ENCODE results near the gene PAK2. TPM values are rescaled to one million over a fixed set of nuclear protein-coding genes. Genes with fewer than 3 reads are reported as not detected.

Gene PAK2
- total and polyA plus RNA-seq, 9 of the 15 experiments (the other 6 are each of a cell fraction or from before 2014, with no cell fraction given), result 13.2 to 72.4 (median 35.7) TPM

- TF ChIP-seq, protein P1, sequence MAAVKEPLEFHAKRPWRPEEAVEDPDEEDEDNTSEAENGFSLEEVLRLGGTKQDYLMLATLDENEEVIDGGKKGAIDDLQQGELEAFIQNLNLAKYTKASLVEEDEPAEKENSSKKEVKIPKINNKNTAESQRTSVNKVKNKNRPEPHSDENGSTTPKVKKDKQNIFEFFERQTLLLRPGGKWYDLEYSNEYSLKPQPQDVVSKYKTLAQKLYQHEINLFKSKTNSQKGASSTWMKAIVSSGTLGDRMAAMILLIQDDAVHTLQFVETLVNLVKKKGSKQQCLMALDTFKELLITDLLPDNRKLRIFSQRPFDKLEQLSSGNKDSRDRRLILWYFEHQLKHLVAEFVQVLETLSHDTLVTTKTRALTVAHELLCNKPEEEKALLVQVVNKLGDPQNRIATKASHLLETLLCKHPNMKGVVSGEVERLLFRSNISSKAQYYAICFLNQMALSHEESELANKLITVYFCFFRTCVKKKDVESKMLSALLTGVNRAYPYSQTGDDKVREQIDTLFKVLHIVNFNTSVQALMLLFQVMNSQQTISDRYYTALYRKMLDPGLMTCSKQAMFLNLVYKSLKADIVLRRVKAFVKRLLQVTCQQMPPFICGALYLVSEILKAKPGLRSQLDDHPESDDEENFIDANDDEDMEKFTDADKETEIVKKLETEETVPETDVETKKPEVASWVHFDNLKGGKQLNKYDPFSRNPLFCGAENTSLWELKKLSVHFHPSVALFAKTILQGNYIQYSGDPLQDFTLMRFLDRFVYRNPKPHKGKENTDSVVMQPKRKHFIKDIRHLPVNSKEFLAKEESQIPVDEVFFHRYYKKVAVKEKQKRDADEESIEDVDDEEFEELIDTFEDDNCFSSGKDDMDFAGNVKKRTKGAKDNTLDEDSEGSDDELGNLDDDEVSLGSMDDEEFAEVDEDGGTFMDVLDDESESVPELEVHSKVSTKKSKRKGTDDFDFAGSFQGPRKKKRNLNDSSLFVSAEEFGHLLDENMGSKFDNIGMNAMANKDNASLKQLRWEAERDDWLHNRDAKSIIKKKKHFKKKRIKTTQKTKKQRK (IDR thresholded peaks at IDR 0.05; ENCODE audit: borderline replicate concordance, low read depth, low read length), result no peak
- TF ChIP-seq BCL6 (CRISPR knock-in tag; IDR thresholded peaks at IDR 0.05) (no peak), ETS2 (tag; IDR thresholded peaks at IDR 0.05; ENCODE audit: borderline replicate concordance, poor library complexity, severe bottlenecking) (no peak), MTA3 (IDR thresholded peaks at IDR 0.05; ENCODE audit: borderline replicate concordance) (0 out of 2 replicates have a peak, but pooled peaks have one; percentile 35), CCAR2 (IDR thresholded peaks at IDR 0.05; ENCODE audit: low read depth, low read length) (no peak), U2AF2 (optimal IDR thresholded peaks at IDR 0.05; ENCODE audit: low read depth, low read length) (no peak), CBX2 (IDR thresholded peaks at IDR 0.05; ENCODE audit: insufficient read depth, low read length, poor library complexity, severe bottlenecking) (no peak), ZFX (CRISPR knock-in tag; IDR thresholded peaks at IDR 0.05) (peak; percentile 98), RB1 (IDR thresholded peaks at IDR 0.05; ENCODE audit: low read depth) (peak; percentile 76), LEF1 (IDR thresholded peaks at IDR 0.05) (no peak), PRMT5 (CRISPR knock-in tag; IDR thresholded peaks at IDR 0.05) (no peak), TAF7 (tag; IDR thresholded peaks at IDR 0.05) (peak; percentile 45), CBFB (CRISPR knock-in tag; IDR thresholded peaks at IDR 0.05) (no peak), CUX1 (CRISPR knock-in tag; IDR thresholded peaks at IDR 0.05) (no peak), GTF2A2 (tag; IDR thresholded peaks at IDR 0.05) (no peak), ZNF239 (CRISPR knock-in tag; IDR thresholded peaks at IDR 0.05) (no peak), ESRRB (CRISPR knock-in tag; IDR thresholded peaks at IDR 0.05; ENCODE audit: borderline replicate concordance) (no peak)
- TF ChIP-seq, protein P2, sequence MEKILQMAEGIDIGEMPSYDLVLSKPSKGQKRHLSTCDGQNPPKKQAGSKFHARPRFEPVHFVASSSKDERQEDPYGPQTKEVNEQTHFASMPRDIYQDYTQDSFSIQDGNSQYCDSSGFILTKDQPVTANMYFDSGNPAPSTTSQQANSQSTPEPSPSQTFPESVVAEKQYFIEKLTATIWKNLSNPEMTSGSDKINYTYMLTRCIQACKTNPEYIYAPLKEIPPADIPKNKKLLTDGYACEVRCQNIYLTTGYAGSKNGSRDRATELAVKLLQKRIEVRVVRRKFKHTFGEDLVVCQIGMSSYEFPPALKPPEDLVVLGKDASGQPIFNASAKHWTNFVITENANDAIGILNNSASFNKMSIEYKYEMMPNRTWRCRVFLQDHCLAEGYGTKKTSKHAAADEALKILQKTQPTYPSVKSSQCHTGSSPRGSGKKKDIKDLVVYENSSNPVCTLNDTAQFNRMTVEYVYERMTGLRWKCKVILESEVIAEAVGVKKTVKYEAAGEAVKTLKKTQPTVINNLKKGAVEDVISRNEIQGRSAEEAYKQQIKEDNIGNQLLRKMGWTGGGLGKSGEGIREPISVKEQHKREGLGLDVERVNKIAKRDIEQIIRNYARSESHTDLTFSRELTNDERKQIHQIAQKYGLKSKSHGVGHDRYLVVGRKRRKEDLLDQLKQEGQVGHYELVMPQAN (IDR thresholded peaks at IDR 0.05; ENCODE audit: borderline replicate concordance), result no peak
Observed at GRCh38 chr3:196867507-196868296, 128.0 kb downstream of the PAK2 start, which contains the start of gene SENP5 (continued).
